ENCODE data around the gene ASTN2.

Gene ASTN2

DNA sequence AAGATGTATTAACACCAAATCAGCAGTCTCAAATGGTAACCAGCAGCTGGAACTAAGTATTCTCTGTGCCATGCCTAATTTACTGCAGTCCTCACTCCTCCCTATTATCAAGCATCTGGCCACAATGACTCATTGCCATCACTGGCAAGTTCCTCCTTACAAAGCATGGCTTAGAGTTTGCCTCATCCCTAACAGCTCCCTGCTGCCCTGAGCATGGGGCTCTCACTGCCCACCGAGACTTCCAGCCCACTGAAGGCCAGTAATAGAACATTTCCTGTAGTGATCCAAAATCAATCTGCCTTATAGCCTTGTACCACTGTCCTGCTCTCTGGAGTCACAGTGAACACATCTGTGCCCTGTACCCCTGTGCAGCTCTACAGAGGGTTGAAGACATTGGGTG is 939.7 kb downstream of the ASTN2 start:
- H3K36me3 ChIP-seq (ENCODE audit: insufficient read depth, low read length): no peaks in the 10 kb centered on the region
- H3K4me1 ChIP-seq (ENCODE audit: insufficient read depth, low read length): peaks cover 39% of the 10 kb centered on the region
- H3K27me3 ChIP-seq (ENCODE audit: insufficient read depth, low read length): no peaks in the 10 kb centered on the region
- no peak overlapping the region for H2AFZ ChIP-seq (ENCODE audit: low read depth, low read length)
- no peak overlapping the region for H3K4me3 ChIP-seq (ENCODE audit: low read length)
- H3K9me3 ChIP-seq (ENCODE audit: low read length): no peaks in the 10 kb centered on the region

DNA sequence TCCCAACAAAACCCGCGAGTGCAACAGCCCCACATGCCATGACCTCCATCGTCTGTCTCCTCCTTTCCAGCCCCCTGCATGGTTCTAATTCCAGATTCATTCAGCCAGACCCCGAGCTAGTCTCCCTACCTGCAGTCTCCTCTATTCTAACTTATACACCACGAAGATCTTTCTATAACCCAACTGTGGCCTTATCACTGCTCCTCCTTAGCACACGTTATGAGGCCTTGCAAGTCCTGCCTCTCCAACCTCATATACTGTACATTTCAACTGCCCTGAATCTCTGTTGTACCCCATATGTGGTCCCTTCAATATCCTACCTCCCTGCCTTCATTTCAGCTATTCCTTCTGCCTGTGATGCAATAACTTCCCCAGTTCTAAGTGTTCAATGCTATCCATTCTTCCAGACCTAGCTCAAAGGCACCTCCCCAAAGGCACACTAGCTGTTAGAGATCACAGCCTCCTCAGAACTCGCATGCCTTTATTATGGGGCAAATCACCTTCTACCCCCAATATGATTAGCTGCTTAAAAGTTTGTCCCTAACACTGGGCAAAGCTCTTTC is 942.8 kb downstream of the ASTN2 start:
- H3K9me3 ChIP-seq (ENCODE audit: low read length): no peaks in the 10 kb centered on the region
- no peaks in the 10 kb centered on the region for H3K27me3 ChIP-seq (ENCODE audit: insufficient read depth, low read length)
- H3K4me3 ChIP-seq (ENCODE audit: low read length): no peak overlapping the region
- H3K36me3 ChIP-seq (ENCODE audit: insufficient read depth, low read length): no peaks in the 10 kb centered on the region
- H2AFZ ChIP-seq (ENCODE audit: low read depth, low read length): no peak overlapping the region
- peaks cover 51% of the 10 kb centered on the region for H3K4me1 ChIP-seq (ENCODE audit: insufficient read depth, low read length)

DNA sequence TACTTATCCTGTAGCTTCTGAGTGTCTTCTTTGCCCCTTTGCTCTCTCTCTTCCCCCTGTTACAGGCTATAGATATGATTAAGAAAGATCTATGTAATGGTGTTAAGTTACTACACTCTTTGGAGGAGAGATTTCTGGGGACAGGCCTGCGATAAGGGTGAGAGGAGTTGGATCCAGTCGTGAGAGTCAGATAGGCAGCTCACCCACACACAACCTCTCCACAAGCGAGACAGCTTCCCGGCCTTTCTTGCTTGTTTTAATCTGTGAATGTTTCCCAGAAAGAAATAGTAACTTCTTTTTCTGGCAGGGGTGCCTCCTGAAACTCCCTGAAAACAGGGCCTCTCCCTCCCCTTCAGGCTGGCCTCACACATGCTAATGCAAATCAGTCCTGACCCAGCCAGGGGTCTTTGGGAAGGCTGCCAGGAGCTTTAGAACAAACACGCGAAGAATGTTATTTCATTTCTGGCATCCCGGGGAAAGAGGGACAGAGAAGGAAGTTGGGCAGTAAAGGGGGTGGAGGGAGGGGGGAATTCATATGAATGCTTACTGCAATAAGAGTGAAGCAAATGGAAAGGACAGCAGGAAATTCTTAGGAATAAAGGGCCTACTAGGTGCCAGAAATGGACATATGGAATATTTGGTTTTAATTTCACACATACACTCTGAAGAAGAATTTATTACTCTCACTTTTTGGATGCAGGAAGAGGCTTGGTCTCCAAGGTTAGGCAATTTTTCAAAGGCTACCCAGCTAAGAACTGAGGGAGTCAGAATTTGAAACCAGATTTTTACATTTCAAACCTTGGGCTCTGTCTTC is 943.6 kb downstream of the ASTN2 start:
- no peaks in the 10 kb centered on the region for H3K36me3 ChIP-seq (ENCODE audit: insufficient read depth, low read length)

DNA sequence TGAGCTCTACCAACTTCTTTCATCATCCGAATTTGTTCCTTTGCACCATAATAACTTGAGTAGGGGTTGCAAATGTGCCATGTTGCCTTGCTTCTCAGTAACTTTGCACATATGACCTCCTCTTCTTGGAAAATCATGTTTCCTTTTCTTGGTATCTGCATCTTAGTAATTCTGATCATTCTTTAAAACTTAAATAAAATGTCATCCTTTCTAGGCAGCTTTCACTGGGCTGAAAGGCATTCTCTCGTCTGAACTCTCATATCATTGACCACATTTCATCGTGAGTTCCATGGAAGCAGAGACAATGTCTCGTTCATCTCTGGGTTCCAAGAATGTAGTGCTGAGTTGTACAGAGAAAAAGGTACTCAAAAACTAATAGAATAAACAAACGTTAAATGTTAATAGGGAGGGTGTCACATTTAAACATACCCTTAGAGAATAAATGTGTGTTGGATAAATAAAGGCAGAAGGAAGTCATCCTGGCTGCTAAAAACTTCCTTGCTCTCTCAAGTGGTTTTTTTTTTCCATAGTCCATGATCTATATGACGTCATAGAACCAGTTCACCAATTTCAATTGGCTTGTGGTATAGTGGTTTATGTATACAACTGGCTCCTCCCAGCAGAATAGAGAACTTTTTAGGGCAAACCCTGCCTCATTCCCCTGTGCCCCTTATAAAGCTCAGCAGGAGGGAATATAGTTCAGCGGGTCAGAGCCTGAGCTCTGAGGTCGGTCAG is 945.9 kb downstream of the ASTN2 start:
- Histone ChIP-seq H3K9me3 (ENCODE audit: low read length) (no peaks in the 10 kb centered on the region), H3K36me3 (ENCODE audit: insufficient read depth, low read length) (no peaks in the 10 kb centered on the region), H2AFZ (ENCODE audit: low read depth, low read length) (no peak overlapping the region), H3K4me1 (ENCODE audit: insufficient read depth, low read length) (peaks cover 60% of the 10 kb centered on the region), H3K4me3 (ENCODE audit: low read length) (no peak overlapping the region), H3K27me3 (ENCODE audit: insufficient read depth, low read length) (no peaks in the 10 kb centered on the region)

More for the DNA sequence above, 943.6 kb downstream of the ASTN2 start:
- peak overlapping the region; percentile 16 for H3K4me3 ChIP-seq (ENCODE audit: low read length)
- H2AFZ ChIP-seq (ENCODE audit: low read depth, low read length): peak overlapping the region; percentile 9
- H3K9me3 ChIP-seq (ENCODE audit: low read length): no peaks in the 10 kb centered on the region
- H3K27me3 ChIP-seq (ENCODE audit: insufficient read depth, low read length): no peaks in the 10 kb centered on the region
- H3K4me1 ChIP-seq (ENCODE audit: insufficient read depth, low read length): peaks cover 45% of the 10 kb centered on the region

DNA sequence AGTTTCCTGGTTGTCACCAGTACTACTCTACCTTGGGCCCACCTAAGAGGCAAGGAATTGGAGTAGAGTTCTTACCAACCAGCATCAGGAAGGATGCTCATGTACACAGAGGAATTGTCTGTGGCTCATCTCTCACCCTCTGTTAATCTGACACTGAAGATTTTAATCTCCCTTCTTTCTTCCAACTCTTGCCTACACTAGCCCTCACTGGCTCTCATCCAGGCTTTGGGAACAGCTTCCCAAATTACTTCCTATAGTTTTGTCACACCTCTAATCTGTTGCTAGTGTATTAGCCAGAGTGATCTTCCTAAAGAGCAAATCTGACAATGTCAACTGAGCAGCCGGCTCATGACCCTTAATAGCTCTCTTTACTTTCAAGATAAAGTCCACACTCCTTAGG is 946.5 kb downstream of the ASTN2 start:
- H3K4me3 ChIP-seq (ENCODE audit: low read length): no peak overlapping the region
- H3K27me3 ChIP-seq (ENCODE audit: insufficient read depth, low read length): no peaks in the 10 kb centered on the region
- H3K36me3 ChIP-seq (ENCODE audit: insufficient read depth, low read length): no peaks in the 10 kb centered on the region
- H3K9me3 ChIP-seq (ENCODE audit: low read length): no peaks in the 10 kb centered on the region
- peaks cover 63% of the 10 kb centered on the region for H3K4me1 ChIP-seq (ENCODE audit: insufficient read depth, low read length)
- no peak overlapping the region for H2AFZ ChIP-seq (ENCODE audit: low read depth, low read length)

DNA sequence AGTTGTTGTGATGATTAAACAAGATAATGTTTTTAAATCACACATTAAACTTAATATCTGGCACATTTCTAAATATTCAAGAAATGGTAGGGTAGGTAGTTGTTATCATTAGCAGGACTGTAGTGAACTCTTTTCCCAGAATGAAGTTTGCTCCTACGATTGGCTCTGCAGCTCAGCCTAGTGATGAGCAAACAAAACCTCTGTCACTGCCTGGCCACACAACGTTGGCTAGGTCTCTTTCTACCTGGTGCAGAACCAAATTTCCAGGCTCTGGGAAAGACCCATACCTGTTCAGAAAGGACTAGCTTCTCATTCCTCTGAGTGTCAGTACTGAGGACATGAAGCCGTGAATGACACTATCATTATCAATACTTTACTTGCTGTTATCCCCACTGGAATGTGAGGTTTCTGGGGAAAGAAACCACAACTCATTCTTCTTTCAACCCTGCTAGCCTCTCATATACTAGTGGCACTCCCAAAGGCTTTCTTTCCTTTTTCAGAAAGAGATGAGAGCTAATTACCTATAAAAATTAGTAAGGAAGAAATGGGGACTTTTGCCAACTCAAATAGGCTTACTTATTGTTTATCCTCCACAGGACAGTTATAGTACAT is 947.0 kb downstream of the ASTN2 start:
- no peak overlapping the region for H3K4me3 ChIP-seq (ENCODE audit: low read length)
- H3K9me3 ChIP-seq (ENCODE audit: low read length): no peaks in the 10 kb centered on the region
- peaks cover 66% of the 10 kb centered on the region for H3K4me1 ChIP-seq (ENCODE audit: insufficient read depth, low read length)
- no peak overlapping the region for H2AFZ ChIP-seq (ENCODE audit: low read depth, low read length)
- H3K27me3 ChIP-seq (ENCODE audit: insufficient read depth, low read length): no peaks in the 10 kb centered on the region
- H3K36me3 ChIP-seq (ENCODE audit: insufficient read depth, low read length): no peaks in the 10 kb centered on the region

DNA sequence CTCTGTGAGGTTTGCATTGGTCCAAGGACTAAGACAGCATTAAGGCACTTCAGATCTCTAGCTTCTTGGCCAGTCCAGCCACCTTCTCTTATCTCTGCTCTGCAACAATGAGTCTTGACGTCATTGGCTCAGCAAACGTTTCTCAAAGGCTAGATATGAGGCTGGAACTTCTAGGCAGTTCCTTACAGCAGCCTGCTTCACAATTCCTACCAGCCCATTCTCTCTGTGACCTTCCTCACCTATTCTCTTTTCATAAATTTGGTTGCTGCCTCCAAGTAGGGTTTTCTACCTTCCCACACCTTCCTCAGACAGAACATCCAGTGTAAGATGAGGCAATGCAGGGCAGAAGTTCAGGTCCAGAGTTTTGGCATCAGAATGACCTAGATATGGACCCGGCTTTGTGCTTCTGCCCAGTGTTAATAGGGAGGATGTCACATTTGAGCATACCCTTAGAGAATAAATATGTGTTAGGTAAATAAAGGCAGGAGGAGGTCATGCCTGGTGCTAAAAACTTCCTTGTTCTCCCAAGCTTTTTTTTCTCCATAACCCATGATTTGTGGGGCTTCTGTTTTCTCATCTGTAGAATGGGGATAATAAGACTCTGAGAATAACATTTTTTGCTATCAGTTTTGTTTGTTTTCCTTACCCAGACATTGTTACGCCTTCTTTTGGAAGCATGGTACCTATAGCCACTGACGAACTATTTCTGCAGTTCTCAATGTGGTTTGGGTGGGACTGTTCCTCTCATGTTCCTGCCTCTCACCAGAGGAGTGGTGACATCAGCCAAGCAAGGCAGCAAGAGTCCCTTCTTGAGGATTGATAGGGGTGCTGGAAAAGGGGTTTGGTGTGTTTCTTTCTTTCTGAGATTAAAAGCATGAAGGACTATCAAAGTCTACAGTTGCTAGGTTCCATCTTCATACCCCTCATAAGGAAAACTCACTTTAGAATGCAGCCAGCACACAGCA is 948.3 kb downstream of the ASTN2 start:
- Histone ChIP-seq H3K4me1 (ENCODE audit: insufficient read depth, low read length) (peaks cover 58% of the 10 kb centered on the region), H3K36me3 (ENCODE audit: insufficient read depth, low read length) (no peaks in the 10 kb centered on the region), H3K27me3 (ENCODE audit: insufficient read depth, low read length) (no peaks in the 10 kb centered on the region), H3K4me3 (ENCODE audit: low read length) (no peak overlapping the region), H2AFZ (ENCODE audit: low read depth, low read length) (no peak overlapping the region), H3K9me3 (ENCODE audit: low read length) (no peaks in the 10 kb centered on the region)

DNA sequence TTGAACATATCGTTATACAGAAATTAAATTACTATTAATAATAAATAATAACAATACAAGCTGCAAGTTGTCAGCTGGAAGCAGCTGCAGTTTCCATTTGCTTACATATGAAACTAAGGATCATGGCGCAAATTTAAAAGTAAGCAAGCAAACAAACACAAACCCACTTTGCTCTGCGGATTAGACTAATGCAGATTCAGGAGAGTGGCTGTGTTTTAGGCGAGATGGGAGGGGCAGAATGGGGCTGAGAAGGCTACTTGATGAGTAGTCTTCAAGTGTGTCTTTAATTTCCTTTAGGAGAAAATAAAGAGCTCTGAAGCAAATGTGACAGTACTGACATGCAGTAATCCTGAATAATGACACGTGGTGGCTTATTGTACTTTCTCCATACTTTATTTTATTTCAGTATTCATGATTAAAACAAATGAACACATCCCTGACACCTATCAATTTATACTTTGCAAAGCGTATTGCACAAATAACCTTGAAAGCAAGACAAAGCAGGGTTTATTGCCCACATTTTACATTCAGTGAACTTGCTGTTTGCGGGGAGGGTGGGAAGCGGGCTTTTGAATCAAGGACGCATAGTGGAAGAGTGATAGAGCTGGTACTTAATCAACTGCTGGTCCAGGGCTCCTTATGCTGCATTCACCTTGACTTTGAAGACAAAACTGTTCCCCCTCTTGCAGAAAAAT is 949.1 kb downstream of the ASTN2 start:
- no peaks in the 10 kb centered on the region for H3K9me3 ChIP-seq (ENCODE audit: low read length)
- no peaks in the 10 kb centered on the region for H3K27me3 ChIP-seq (ENCODE audit: insufficient read depth, low read length)
- H3K4me3 ChIP-seq (ENCODE audit: low read length): no peak overlapping the region
- H3K4me1 ChIP-seq (ENCODE audit: insufficient read depth, low read length): peaks cover 50% of the 10 kb centered on the region
- H2AFZ ChIP-seq (ENCODE audit: low read depth, low read length): no peak overlapping the region
- no peaks in the 10 kb centered on the region for H3K36me3 ChIP-seq (ENCODE audit: insufficient read depth, low read length)

DNA sequence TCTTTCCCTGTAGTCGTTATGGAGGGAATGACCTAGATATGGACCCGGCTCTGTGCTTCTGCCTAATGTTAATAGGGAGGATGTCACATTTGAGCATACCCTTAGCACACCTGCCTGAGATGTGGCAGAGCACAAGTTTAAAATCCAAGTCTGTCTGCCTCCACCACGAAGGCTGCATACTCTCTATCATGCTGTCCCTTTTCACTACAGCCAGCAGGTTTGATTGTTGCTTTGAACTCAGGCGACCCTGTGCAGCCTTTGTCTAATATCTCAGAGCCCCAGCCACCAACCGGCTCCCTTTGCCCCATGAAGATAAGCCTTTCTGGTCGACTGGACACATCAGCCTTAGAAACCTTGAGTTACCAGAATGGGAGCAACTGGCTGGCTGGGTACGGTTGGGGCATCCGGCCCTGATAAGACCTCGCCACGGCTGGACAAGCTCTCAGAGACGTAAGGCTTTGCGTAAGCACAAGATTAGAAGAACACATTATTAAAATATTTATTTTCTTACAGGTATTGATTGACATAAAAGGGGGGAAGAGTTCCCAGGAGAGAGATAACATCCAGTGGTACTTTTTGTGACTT is 949.8 kb downstream of the ASTN2 start:
- H2AFZ ChIP-seq (ENCODE audit: low read depth, low read length): no peak overlapping the region
- no peak overlapping the region for H3K4me3 ChIP-seq (ENCODE audit: low read length)
- H3K4me1 ChIP-seq (ENCODE audit: insufficient read depth, low read length): peaks cover 44% of the 10 kb centered on the region

DNA sequence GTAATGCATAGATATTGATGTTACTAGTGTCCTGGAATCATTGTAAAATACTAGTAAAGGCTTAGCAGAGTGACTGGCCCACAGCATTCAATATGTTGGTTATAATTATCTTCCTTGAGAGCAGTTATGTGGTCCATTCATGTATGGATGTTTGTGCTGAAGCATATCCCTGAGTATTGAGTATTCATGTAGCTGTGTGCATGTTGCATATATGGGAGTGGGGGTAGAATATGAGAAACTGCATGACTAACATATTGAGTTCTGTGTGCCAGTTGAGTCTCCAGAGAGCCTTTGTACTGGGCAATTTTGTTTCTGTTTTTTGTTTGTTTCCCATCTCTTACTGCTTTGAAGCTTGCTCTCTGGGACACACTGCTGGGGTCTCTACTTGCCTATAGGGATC is 950.4 kb downstream of the ASTN2 start:
- Histone ChIP-seq H2AFZ (ENCODE audit: low read depth, low read length) (no peak overlapping the region), H3K4me1 (ENCODE audit: insufficient read depth, low read length) (peaks cover 41% of the 10 kb centered on the region), H3K27me3 (ENCODE audit: insufficient read depth, low read length) (no peaks in the 10 kb centered on the region), H3K9me3 (ENCODE audit: low read length) (no peaks in the 10 kb centered on the region), H3K36me3 (ENCODE audit: insufficient read depth, low read length) (no peaks in the 10 kb centered on the region), H3K4me3 (ENCODE audit: low read length) (no peak overlapping the region)

More for the DNA sequence above, 949.8 kb downstream of the ASTN2 start:
- no peaks in the 10 kb centered on the region for H3K9me3 ChIP-seq (ENCODE audit: low read length)
- H3K36me3 ChIP-seq (ENCODE audit: insufficient read depth, low read length): no peaks in the 10 kb centered on the region
- no peaks in the 10 kb centered on the region for H3K27me3 ChIP-seq (ENCODE audit: insufficient read depth, low read length)

DNA sequence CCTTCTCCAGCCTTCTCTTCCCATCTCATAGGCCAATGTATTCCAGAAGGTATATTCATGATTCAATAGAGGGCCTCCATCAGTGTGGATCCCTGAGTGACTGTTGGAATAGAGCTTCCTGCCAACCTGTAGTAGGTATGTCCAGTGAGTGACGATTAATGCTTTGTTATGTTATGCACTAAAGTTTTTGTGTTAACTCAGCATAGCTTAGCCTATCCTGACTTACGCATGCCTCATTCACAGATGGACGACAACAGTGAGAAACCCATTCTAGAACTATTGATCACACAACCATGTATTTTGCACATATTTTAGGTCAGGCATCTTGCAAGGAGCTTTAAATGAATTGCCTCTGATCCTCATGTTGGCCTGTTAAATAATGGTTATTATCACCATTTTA is 953.2 kb downstream of the ASTN2 start:
- Histone ChIP-seq H3K4me1 (ENCODE audit: insufficient read depth, low read length) (peaks cover 23% of the 10 kb centered on the region), H2AFZ (ENCODE audit: low read depth, low read length) (no peak overlapping the region), H3K36me3 (ENCODE audit: insufficient read depth, low read length) (no peaks in the 10 kb centered on the region), H3K27me3 (ENCODE audit: insufficient read depth, low read length) (no peaks in the 10 kb centered on the region), H3K4me3 (ENCODE audit: low read length) (no peak overlapping the region), H3K9me3 (ENCODE audit: low read length) (peaks cover 2% of the 10 kb centered on the region)
